Neuronal stem cell (in vitro differentiated cells): ENCODE measurements around the gene LCMT1.

Experiments used
- DNase-seq: peaks from one replicate; pipeline ENCODE4 v3.0.0-alpha.2; 2013; ENCODE audit warnings: low spot score
- H2AFZ ChIP-seq: one replicate; pipeline ENCODE4 v1.6.1; 2013; ENCODE audit warnings: mild to moderate bottlenecking, low read length, inconsistent platforms
- H2AK5ac ChIP-seq: 2 replicates; pipeline ENCODE4 v1.6.1; 2013; ENCODE audit warnings: low read depth, mild to moderate bottlenecking, inconsistent platforms, low read length, moderate library complexity, mixed read lengths
- H2BK120ac ChIP-seq: 2 replicates; pipeline ENCODE4 v1.6.1; 2013; ENCODE audit warnings: low read depth, mild to moderate bottlenecking, inconsistent platforms, low read length, moderate library complexity, mixed read lengths
- H2BK12ac ChIP-seq: one replicate; pipeline ENCODE4 v1.6.1; 2013; ENCODE audit warnings: low read length, inconsistent platforms
- H2BK15ac ChIP-seq: 2 replicates; pipeline ENCODE4 v1.6.1; 2013; ENCODE audit warnings: mild to moderate bottlenecking, low read length, inconsistent platforms, mixed read lengths
- H2BK5ac ChIP-seq: one replicate; pipeline ENCODE4 v1.6.1; 2013; ENCODE audit warnings: inconsistent platforms, mild to moderate bottlenecking, low read length, moderate library complexity
- H3K14ac ChIP-seq: one replicate; pipeline ENCODE4 v1.6.1; 2013; ENCODE audit warnings: low read length, inconsistent platforms
- H3K18ac ChIP-seq: 2 replicates; pipeline ENCODE4 v1.6.1; 2013; ENCODE audit warnings: low read length, inconsistent platforms
- H3K23ac ChIP-seq: 2 replicates; pipeline ENCODE4 v1.6.1; 2013; ENCODE audit warnings: low read depth, mild to moderate bottlenecking, mixed read lengths, low read length, inconsistent platforms; ENCODE audit not compliant: poor library complexity
- H3K27ac ChIP-seq: replicated peaks from 3 replicates; pipeline ENCODE4 v1.5.1; 2013; ENCODE audit warnings: low read length, inconsistent platforms
- H3K27me3 ChIP-seq, 3 experiments: 2 replicates each; pipeline ENCODE4 v1.6.1; 2013; ENCODE audit warnings: low read length in 3 of 3, mild to moderate bottlenecking in 2 of 3, inconsistent platforms in 1 of 3, low read depth in 1 of 3, mixed read lengths in 1 of 3, moderate library complexity in 1 of 3; ENCODE audit not compliant: control insufficient read depth in 3 of 3, insufficient read depth in 3 of 3
- H3K36me3 ChIP-seq, 2 donors: replicated peaks in 1 of 2; 2 replicates each; pipeline ENCODE4 v1.6.1; 2013; ENCODE audit warnings: low read length in 2 of 2; ENCODE audit not compliant: control insufficient read depth in 2 of 2, insufficient read depth in 2 of 2
- H3K4ac ChIP-seq: 2 replicates; pipeline ENCODE4 v1.6.1; 2013; ENCODE audit warnings: inconsistent platforms, mild to moderate bottlenecking, low read length, moderate library complexity
- H3K4me1 ChIP-seq, 2 donors: 1 replicate in 1 of 2; 2 replicates in 1 of 2; pipeline ENCODE4 v1.6.1; 2013; ENCODE audit warnings: low read length in 2 of 2, low read depth in 1 of 2; ENCODE audit not compliant: control insufficient read depth in 2 of 2, insufficient read depth in 1 of 2
- H3K4me2 ChIP-seq: one replicate; pipeline ENCODE4 v1.6.1; 2013; ENCODE audit warnings: mild to moderate bottlenecking, low read length, inconsistent platforms; ENCODE audit not compliant: insufficient read depth, poor library complexity, severe bottlenecking
- H3K4me3 ChIP-seq, 2 donors: 2 replicates each; pipeline ENCODE4 v1.5.1; 2013; ENCODE audit warnings: low read length in 2 of 2, mild to moderate bottlenecking in 2 of 2, inconsistent platforms in 1 of 2, moderate library complexity in 1 of 2
- H3K79me1 ChIP-seq: one replicate; pipeline ENCODE4 v1.6.1; 2013; ENCODE audit warnings: low read depth, mild to moderate bottlenecking, inconsistent platforms, low read length, moderate library complexity
- H3K9ac ChIP-seq: one replicate; pipeline ENCODE4 v1.6.1; 2013; ENCODE audit warnings: mild to moderate bottlenecking, low read depth, low read length, inconsistent platforms; ENCODE audit not compliant: poor library complexity
- H3K9me3 ChIP-seq, 2 donors: replicated peaks in 1 of 2; 2 replicates each; pipeline versions ENCODE3 to v1.6.1; 2013; ENCODE audit warnings: low read length in 2 of 2, mild to moderate bottlenecking in 2 of 2, inconsistent platforms in 1 of 2, low read depth in 1 of 2, mixed read lengths in 1 of 2, moderate library complexity in 1 of 2; ENCODE audit not compliant: control insufficient read depth in 2 of 2, insufficient read depth in 1 of 2
- H4K8ac ChIP-seq: one replicate; pipeline ENCODE4 v1.6.1; 2013; ENCODE audit warnings: low read depth, mild to moderate bottlenecking, inconsistent platforms, low read length, moderate library complexity
- H4K91ac ChIP-seq: one replicate; pipeline ENCODE4 v1.6.1; 2013; ENCODE audit warnings: low read length, low read depth, mild to moderate bottlenecking, inconsistent platforms; ENCODE audit not compliant: poor library complexity
- WGBS, 2 donors: extraction: QIAGEN DNeasy Blood & Tissue Kit; methylation state at CpG; one replicate each; pipeline ENCODE4 v1.1.7; 2013; ENCODE audit warnings: missing lambda C conversion rate in 2 of 2, mixed read lengths in 1 of 2; ENCODE audit not compliant: insufficient read length in 2 of 2, insufficient replicate concordance in 1 of 2; ENCODE audit errors: extremely low coverage in 2 of 2; 5-methylcytosine and 5-hydroxymethylcytosine counted together

The LCMT1 gene

GRCh38 chr16:25141648-25142047 is 30.1 kb downstream of the LCMT1 start:
- no peak overlapping the region for H3K23ac ChIP-seq
- no peak overlapping the region for H3K4me3 ChIP-seq
- peaks cover 0 to 4% (median 0%) of the 10 kb centered on the region in 3 experiments for H3K27me3 ChIP-seq
- no peak overlapping the region for H3K4me2 ChIP-seq
- no peak overlapping the region for H3K14ac ChIP-seq
- WGBS, 2 donors: no CpG with 5 or more reads among the region's 2 CpGs
- H2AFZ ChIP-seq: no peak overlapping the region
- no peaks in the 10 kb centered on the region for H3K9me3 ChIP-seq
- no peak overlapping the region for H3K9ac ChIP-seq
- no peak overlapping the region for H2AK5ac ChIP-seq
- no peaks in the 10 kb centered on the region for H3K79me1 ChIP-seq
- H3K18ac ChIP-seq: no peak overlapping the region
- no peak overlapping the region for H2BK15ac ChIP-seq
- peaks cover 27 to 73% of the 10 kb centered on the region in 2 donors for H3K36me3 ChIP-seq
- H3K4me1 ChIP-seq: no peaks in the 10 kb centered on the region
- no peak overlapping the region for H3K4ac ChIP-seq
- H4K91ac ChIP-seq: no peak overlapping the region
- no peak overlapping the region for H4K8ac ChIP-seq
- H3K27ac ChIP-seq: no peak overlapping the region
- no peak overlapping the region for H2BK120ac ChIP-seq
- DNase-seq: no peak
- H2BK12ac ChIP-seq: no peak overlapping the region
- no peak overlapping the region for H2BK5ac ChIP-seq

GRCh38 chr16:25143928-25144327 is 32.4 kb downstream of the LCMT1 start:
- no peaks in the 10 kb centered on the region for H3K79me1 ChIP-seq
- no peak for DNase-seq
- no peak overlapping the region for H2BK15ac ChIP-seq
- WGBS, 2 donors: no CpG with 5 or more reads among the region's 2 CpGs
- H3K4me3 ChIP-seq: no peak overlapping the region
- no peak overlapping the region for H3K18ac ChIP-seq
- peaks cover 0 to 2% of the 10 kb centered on the region in 2 donors for H3K4me1 ChIP-seq
- no peak overlapping the region for H2AK5ac ChIP-seq
- H3K9ac ChIP-seq: no peak overlapping the region
- H3K27me3 ChIP-seq: peaks cover 0 to 4% (median 0%) of the 10 kb centered on the region in 3 experiments
- H2BK12ac ChIP-seq: no peak overlapping the region
- H3K9me3 ChIP-seq: no peaks in the 10 kb centered on the region
- H2BK120ac ChIP-seq: no peak overlapping the region
- no peak overlapping the region for H3K23ac ChIP-seq
- no peak overlapping the region for H2BK5ac ChIP-seq
- no peak overlapping the region for H3K14ac ChIP-seq
- H3K27ac ChIP-seq: no peak overlapping the region
- no peak overlapping the region for H3K4me2 ChIP-seq
- H3K4ac ChIP-seq: no peak overlapping the region
- no peak overlapping the region for H2AFZ ChIP-seq
- H4K8ac ChIP-seq: no peak overlapping the region
- H3K36me3 ChIP-seq: peaks cover 25 to 73% of the 10 kb centered on the region in 2 donors
- no peak overlapping the region for H4K91ac ChIP-seq

GRCh38 chr16:25148568-25149215 is 37.1 kb downstream of the LCMT1 start:
- H3K4me1 ChIP-seq: peaks cover 0 to 2% of the 10 kb centered on the region in 2 donors
- H3K4ac ChIP-seq: no peak overlapping the region
- no peak overlapping the region for H2BK5ac ChIP-seq
- H4K91ac ChIP-seq: no peak overlapping the region
- no peak overlapping the region for H4K8ac ChIP-seq
- no peaks in the 10 kb centered on the region for H3K79me1 ChIP-seq
- no peak overlapping the region for H3K4me3 ChIP-seq
- no peak overlapping the region for H2BK15ac ChIP-seq
- H2BK120ac ChIP-seq: no peak overlapping the region
- no peak overlapping the region for H3K23ac ChIP-seq
- H2AFZ ChIP-seq: no peak overlapping the region
- H3K14ac ChIP-seq: no peak overlapping the region
- no peak overlapping the region for H3K27ac ChIP-seq
- no peak overlapping the region for H3K9ac ChIP-seq
- no peak overlapping the region for H2AK5ac ChIP-seq
- no CpG with 5 or more reads among the region's 22 CpGs for WGBS, 2 donors
- no peak for DNase-seq
- peak overlapping the region; percentile 3 for H3K18ac ChIP-seq
- H3K36me3 ChIP-seq: peaks cover 11 to 54% of the 10 kb centered on the region in 2 donors
- H2BK12ac ChIP-seq: no peak overlapping the region
- no peak overlapping the region for H3K4me2 ChIP-seq
- H3K9me3 ChIP-seq: no peaks in the 10 kb centered on the region
- peaks cover 0 to 4% (median 0%) of the 10 kb centered on the region in 3 experiments for H3K27me3 ChIP-seq

DNA sequence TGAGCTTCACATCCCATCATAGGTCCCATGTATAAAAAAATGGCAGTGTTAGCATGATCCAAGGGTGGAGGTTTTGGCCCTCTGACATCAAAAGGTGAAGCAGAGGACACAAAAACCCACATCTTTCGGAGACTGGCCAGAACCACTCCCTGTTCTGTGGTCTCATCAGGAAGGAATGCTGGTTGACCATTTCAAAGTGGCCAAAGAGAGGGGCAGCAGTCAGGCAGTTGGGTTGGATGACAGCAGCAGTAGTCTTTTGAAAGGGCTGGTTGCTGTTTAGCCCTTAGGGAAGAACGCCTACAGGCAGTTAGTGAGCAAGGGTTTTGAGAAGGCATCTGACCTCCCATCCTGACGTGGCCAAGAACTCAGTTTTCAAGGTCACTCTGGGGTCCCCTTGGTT is 40.5 kb downstream of the LCMT1 start:
- Histone ChIP-seq H3K27me3 (no peaks in the 10 kb centered on the region), H3K4me3 (no peak overlapping the region), H3K18ac (no peak overlapping the region), H3K9me3 (no peaks in the 10 kb centered on the region), H3K36me3 (peaks cover 11 to 48% of the 10 kb centered on the region in 2 donors), H3K9ac (no peak overlapping the region), H4K8ac (no peak overlapping the region), H2BK12ac (no peak overlapping the region), H3K27ac (no peak overlapping the region), H3K4me1 (peaks cover 0 to 2% of the 10 kb centered on the region in 2 donors), H4K91ac (no peak overlapping the region), H2AFZ (no peak overlapping the region), H3K14ac (no peak overlapping the region), H3K4me2 (no peak overlapping the region), H2AK5ac (no peak overlapping the region), H2BK15ac (no peak overlapping the region), H3K79me1 (no peaks in the 10 kb centered on the region), H2BK5ac (no peak overlapping the region), H2BK120ac (no peak overlapping the region), H3K23ac (no peak overlapping the region), H3K4ac (no peak overlapping the region)
- DNase-seq: no peak
- no CpG with 5 or more reads among the region's 3 CpGs for WGBS, 2 donors
